ENCODE results near the gene PIGO. TPM values are rescaled to one million over a fixed set of nuclear protein-coding genes. Genes with fewer than 3 reads are reported as not detected.

PIGO gene
- total and polyA plus RNA-seq, 9 of the 15 experiments (the other 6 are each of a cell fraction or from before 2014, with no cell fraction given): 5.4 to 13.7 (median 9.7) TPM

DNA sequence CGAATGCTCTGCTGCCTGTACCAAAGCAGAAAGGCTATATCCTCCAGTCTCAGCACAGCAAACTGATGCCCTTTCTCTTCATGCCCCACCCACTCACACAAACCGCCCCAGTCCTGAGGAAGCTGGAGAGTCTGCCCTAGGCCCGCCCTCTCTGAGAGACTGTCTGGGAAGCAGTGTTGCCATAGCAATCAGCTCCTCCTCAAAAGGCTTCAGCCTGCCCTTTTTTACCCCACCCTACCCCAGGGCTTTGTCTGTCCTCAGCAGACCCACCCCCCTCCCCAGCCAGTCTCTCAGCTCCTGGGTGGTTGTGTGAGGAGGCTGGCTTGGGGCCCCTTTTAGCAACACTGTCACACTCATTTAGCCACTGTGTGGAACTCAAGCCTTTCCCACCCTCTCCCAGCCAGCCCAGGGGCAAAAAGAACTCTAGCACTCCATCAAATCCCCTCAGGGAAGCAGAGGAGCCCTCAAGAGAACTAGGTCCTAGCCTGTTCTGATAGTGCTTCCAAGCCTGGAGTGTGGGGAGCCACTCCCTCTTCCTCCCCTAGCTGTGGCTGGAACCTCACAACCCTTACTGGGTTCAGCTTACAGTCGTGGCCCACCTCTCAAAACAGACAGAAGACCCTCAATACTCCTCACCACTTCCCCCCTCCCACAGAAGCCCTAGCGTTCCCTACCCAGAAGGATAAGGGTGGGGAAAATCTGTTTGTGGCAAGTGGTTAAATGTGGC lies 17.9 kb upstream of the PIGO start (continued):
- TF ChIP-seq TEAD1 (CRISPR knock-in tag; IDR thresholded peaks at IDR 0.05) (no peak), ILK (tag; IDR thresholded peaks at IDR 0.05; ENCODE audit: borderline replicate concordance, low read depth) (no peak), RNF2 (IDR thresholded peaks at IDR 0.05) (no peak)
- TF ChIP-seq, protein P1, sequence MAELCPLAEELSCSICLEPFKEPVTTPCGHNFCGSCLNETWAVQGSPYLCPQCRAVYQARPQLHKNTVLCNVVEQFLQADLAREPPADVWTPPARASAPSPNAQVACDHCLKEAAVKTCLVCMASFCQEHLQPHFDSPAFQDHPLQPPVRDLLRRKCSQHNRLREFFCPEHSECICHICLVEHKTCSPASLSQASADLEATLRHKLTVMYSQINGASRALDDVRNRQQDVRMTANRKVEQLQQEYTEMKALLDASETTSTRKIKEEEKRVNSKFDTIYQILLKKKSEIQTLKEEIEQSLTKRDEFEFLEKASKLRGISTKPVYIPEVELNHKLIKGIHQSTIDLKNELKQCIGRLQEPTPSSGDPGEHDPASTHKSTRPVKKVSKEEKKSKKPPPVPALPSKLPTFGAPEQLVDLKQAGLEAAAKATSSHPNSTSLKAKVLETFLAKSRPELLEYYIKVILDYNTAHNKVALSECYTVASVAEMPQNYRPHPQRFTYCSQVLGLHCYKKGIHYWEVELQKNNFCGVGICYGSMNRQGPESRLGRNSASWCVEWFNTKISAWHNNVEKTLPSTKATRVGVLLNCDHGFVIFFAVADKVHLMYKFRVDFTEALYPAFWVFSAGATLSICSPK (IDR thresholded peaks at IDR 0.05; ENCODE audit: borderline replicate concordance): no peak
- TF ChIP-seq, protein P2, sequence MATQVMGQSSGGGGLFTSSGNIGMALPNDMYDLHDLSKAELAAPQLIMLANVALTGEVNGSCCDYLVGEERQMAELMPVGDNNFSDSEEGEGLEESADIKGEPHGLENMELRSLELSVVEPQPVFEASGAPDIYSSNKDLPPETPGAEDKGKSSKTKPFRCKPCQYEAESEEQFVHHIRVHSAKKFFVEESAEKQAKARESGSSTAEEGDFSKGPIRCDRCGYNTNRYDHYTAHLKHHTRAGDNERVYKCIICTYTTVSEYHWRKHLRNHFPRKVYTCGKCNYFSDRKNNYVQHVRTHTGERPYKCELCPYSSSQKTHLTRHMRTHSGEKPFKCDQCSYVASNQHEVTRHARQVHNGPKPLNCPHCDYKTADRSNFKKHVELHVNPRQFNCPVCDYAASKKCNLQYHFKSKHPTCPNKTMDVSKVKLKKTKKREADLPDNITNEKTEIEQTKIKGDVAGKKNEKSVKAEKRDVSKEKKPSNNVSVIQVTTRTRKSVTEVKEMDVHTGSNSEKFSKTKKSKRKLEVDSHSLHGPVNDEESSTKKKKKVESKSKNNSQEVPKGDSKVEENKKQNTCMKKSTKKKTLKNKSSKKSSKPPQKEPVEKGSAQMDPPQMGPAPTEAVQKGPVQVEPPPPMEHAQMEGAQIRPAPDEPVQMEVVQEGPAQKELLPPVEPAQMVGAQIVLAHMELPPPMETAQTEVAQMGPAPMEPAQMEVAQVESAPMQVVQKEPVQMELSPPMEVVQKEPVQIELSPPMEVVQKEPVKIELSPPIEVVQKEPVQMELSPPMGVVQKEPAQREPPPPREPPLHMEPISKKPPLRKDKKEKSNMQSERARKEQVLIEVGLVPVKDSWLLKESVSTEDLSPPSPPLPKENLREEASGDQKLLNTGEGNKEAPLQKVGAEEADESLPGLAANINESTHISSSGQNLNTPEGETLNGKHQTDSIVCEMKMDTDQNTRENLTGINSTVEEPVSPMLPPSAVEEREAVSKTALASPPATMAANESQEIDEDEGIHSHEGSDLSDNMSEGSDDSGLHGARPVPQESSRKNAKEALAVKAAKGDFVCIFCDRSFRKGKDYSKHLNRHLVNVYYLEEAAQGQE (IDR thresholded peaks at IDR 0.05; ENCODE audit: borderline replicate concordance): peak; percentile 93
- TF ChIP-seq, protein P2 (CRISPR knock-in tag; IDR thresholded peaks at IDR 0.05; ENCODE audit: low read depth): no peak
- TF ChIP-seq, protein P3, sequence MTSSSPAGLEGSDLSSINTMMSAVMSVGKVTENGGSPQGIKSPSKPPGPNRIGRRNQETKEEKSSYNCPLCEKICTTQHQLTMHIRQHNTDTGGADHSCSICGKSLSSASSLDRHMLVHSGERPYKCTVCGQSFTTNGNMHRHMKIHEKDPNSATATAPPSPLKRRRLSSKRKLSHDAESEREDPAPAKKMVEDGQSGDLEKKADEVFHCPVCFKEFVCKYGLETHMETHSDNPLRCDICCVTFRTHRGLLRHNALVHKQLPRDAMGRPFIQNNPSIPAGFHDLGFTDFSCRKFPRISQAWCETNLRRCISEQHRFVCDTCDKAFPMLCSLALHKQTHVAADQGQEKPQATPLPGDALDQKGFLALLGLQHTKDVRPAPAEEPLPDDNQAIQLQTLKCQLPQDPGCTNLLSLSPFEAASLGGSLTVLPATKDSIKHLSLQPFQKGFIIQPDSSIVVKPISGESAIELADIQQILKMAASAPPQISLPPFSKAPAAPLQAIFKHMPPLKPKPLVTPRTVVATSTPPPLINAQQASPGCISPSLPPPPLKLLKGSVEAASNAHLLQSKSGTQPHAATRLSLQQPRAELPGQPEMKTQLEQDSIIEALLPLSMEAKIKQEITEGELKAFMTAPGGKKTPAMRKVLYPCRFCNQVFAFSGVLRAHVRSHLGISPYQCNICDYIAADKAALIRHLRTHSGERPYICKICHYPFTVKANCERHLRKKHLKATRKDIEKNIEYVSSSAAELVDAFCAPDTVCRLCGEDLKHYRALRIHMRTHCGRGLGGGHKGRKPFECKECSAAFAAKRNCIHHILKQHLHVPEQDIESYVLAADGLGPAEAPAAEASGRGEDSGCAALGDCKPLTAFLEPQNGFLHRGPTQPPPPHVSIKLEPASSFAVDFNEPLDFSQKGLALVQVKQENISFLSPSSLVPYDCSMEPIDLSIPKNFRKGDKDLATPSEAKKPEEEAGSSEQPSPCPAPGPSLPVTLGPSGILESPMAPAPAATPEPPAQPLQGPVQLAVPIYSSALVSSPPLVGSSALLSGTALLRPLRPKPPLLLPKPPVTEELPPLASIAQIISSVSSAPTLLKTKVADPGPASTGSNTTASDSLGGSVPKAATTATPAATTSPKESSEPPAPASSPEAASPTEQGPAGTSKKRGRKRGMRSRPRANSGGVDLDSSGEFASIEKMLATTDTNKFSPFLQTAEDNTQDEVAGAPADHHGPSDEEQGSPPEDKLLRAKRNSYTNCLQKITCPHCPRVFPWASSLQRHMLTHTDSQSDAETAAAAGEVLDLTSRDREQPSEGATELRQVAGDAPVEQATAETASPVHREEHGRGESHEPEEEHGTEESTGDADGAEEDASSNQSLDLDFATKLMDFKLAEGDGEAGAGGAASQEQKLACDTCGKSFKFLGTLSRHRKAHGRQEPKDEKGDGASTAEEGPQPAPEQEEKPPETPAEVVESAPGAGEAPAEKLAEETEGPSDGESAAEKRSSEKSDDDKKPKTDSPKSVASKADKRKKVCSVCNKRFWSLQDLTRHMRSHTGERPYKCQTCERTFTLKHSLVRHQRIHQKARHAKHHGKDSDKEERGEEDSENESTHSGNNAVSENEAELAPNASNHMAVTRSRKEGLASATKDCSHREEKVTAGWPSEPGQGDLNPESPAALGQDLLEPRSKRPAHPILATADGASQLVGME (CRISPR knock-in tag; IDR thresholded peaks at IDR 0.05): no peak

Measured in K562 (cell line).